Neural cell (in vitro differentiated cells): ENCODE results near the gene MDP1.

Experiments
- CTCF ChIP-seq: fragments of 450-650 bp; IDR thresholded peaks from 2 replicates; pipeline ENCODE4 v1.5.1; 2014; ENCODE audit warnings: antibody characterized with exemption, mild to moderate bottlenecking, moderate library complexity; ENCODE audit not compliant: poor library complexity, severe bottlenecking
- EZH2 ChIP-seq: fragments of 200-600, 300-800 bp; shearing (Covaris generic), sonication (generic); IDR thresholded peaks from 2 replicates; pipeline ENCODE4 v1.6.1; 2014; ENCODE audit warnings: antibody characterized with exemption, low read length, borderline replicate concordance, mild to moderate bottlenecking; ENCODE audit not compliant: insufficient read depth, poor library complexity, severe bottlenecking
- RAD21 ChIP-seq: fragments of 450-650 bp; conservative IDR thresholded peaks from 2 replicates; pipeline ENCODE4 v1.6.1; 2014; ENCODE audit warnings: antibody characterized with exemption, mild to moderate bottlenecking, moderate library complexity

- TF ChIP-seq EZH2 (no peak), RAD21 (no peak), CTCF (no peak)
Measured at GRCh38 chr14:24258119-24258518, 42.3 kb upstream of the MDP1 start.
